Measurements from ENCODE around the gene SYT15B.
"Not testable (repeated sequence)": the region's sequence is repeated elsewhere in the genome, so short reads cannot be mapped to it uniquely, and the experiment has no call there.

DNA sequence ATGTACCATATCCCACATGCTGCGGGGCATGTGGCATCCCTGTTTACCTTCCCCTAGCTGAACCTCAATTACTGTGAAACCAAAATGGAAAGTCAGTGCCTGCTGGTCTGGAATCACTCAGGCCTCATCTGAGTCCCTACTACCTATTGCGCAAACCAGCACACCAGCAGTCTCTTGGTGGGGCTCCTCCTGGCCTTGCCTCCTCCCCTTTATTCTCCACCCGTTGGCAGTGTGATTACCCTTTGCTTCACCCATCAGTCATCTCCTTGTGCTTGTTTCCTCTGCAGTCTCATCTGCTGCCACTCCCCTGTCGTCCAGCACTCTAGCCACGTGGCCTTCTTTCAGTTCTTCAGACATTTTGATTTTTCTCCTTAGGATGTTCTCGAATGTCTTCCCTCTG, 39.3 kb downstream of the SYT15B start:
- not testable (repeated sequence) for TF ChIP-seq CTCF (IDR thresholded peaks at IDR 0.05 in 8 of 11, conservative IDR thresholded peaks at IDR 0.05 in 3 of 11); POLR2AphosphoS5 (IDR thresholded peaks at IDR 0.05); POLR2A (IDR thresholded peaks at IDR 0.05)
